ENCODE data around the gene PLBD1.

DNA sequence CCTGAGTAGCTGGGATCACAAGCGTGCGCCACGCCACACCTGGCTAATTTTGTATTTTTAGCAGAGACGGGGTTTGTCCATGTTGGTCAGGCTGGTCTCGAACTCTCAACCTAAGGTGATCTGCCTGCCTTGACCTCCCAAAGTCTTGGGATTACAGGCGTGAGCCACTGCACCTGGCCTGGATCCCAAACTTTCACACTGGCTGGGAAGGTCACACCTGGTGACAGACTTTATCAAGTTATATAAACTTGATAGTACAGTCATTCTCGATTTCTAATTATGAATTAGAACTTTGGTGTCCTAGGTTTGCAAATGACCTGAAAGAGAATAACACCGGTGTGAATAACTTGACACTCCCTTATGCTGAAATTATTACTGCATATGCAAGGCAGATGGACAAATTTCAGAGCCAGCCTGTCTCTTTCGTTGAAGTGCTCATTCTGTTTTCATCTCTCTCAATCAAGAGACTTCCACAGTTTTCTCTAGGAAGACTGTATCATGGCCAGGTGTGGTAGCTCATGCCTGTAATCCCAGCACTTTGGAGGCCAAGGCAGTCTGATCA is 5.9 kb downstream of the PLBD1 start:
- TF ChIP-seq, protein P1, sequence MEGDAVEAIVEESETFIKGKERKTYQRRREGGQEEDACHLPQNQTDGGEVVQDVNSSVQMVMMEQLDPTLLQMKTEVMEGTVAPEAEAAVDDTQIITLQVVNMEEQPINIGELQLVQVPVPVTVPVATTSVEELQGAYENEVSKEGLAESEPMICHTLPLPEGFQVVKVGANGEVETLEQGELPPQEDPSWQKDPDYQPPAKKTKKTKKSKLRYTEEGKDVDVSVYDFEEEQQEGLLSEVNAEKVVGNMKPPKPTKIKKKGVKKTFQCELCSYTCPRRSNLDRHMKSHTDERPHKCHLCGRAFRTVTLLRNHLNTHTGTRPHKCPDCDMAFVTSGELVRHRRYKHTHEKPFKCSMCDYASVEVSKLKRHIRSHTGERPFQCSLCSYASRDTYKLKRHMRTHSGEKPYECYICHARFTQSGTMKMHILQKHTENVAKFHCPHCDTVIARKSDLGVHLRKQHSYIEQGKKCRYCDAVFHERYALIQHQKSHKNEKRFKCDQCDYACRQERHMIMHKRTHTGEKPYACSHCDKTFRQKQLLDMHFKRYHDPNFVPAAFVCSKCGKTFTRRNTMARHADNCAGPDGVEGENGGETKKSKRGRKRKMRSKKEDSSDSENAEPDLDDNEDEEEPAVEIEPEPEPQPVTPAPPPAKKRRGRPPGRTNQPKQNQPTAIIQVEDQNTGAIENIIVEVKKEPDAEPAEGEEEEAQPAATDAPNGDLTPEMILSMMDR (IDR thresholded peaks at IDR 0.05 in 8 of 11, conservative IDR thresholded peaks at IDR 0.05 in 3 of 11), result no peak
- no peak for TF ChIP-seq POLR2AphosphoS5 (IDR thresholded peaks at IDR 0.05)
- TF ChIP-seq POLR2A (IDR thresholded peaks at IDR 0.05), result no peak

Measured in spleen (tissue), 7 donors.